NK-92 (cell line): Measurements from ENCODE around the gene SAFB.

Source experiments
- DNase-seq: peaks from one replicate; lab custom pipeline; 2025; ENCODE audit not compliant: unreplicated experiment; lab: John Stamatoyannopoulos, UW

The SAFB gene

GRCh38 chr19:5622465-5623396 lies at the start of gene SAFB, which contains the start of gene SAFB2:
Gene SAFB, plus strand, starts transcription at chr19:5623083. Its CDS starts 123 bp downstream, at chr19:5623206.
Gene SAFB2, minus strand, starts transcription at chr19:5622776. Its CDS starts 61 bp downstream, at chr19:5622715.
- peak; percentile 97 for DNase-seq

GRCh38 chr19:5575590-5575989 lies 47.3 kb upstream of the SAFB start:
- no peak for DNase-seq

- DNase-seq: no peak
Measured at GRCh38 chr19:5578097-5578846, 44.6 kb upstream of the SAFB start.

- no peak for DNase-seq
Measured at GRCh38 chr19:5579286-5579685, 43.6 kb upstream of the SAFB start.

- no peak for DNase-seq
Measured at GRCh38 chr19:5579697-5580096, 43.2 kb upstream of the SAFB start.

GRCh38 chr19:5580161-5580571 lies 42.7 kb upstream of the SAFB start:
- no peak for DNase-seq

GRCh38 chr19:5585461-5586299 lies 37.2 kb upstream of the SAFB start:
- no peak for DNase-seq

GRCh38 chr19:5586300-5587070 lies 36.4 kb upstream of the SAFB start:
- no peak for DNase-seq

GRCh38 chr19:5587071-5587455 lies 35.8 kb upstream of the SAFB start:
- no peak for DNase-seq

GRCh38 chr19:5587661-5588060 lies 35.2 kb upstream of the SAFB start:
- no peak for DNase-seq

- no peak for DNase-seq
Measured at GRCh38 chr19:5588441-5588840, 34.4 kb upstream of the SAFB start.

GRCh38 chr19:5588906-5589676 lies 33.8 kb upstream of the SAFB start:
- DNase-seq: no peak

- DNase-seq: no peak
Measured at GRCh38 chr19:5590151-5590864, 32.6 kb upstream of the SAFB start.

- no peak for DNase-seq
Measured at GRCh38 chr19:5590865-5591154, 32.1 kb upstream of the SAFB start.

- no peak for DNase-seq
Measured at GRCh38 chr19:5591476-5591875, 31.4 kb upstream of the SAFB start.

- no peak for DNase-seq
Measured at GRCh38 chr19:5592531-5593342, 30.1 kb upstream of the SAFB start.

- no peak for DNase-seq
Measured at GRCh38 chr19:5593343-5594255, 29.3 kb upstream of the SAFB start.
